CD4-positive, alpha-beta T cell treated with Interleukin-21 for 1 hour (primary cell): ENCODE results near the gene TSPAN3.
A peak's percentile ranks its signal among the peaks of the same experiment; 100 is the strongest.

Source experiments
- DNase-seq: peaks from one replicate; pipeline ENCODE4 v3.0.0-alpha.2; 2020

Gene TSPAN3

DNA sequence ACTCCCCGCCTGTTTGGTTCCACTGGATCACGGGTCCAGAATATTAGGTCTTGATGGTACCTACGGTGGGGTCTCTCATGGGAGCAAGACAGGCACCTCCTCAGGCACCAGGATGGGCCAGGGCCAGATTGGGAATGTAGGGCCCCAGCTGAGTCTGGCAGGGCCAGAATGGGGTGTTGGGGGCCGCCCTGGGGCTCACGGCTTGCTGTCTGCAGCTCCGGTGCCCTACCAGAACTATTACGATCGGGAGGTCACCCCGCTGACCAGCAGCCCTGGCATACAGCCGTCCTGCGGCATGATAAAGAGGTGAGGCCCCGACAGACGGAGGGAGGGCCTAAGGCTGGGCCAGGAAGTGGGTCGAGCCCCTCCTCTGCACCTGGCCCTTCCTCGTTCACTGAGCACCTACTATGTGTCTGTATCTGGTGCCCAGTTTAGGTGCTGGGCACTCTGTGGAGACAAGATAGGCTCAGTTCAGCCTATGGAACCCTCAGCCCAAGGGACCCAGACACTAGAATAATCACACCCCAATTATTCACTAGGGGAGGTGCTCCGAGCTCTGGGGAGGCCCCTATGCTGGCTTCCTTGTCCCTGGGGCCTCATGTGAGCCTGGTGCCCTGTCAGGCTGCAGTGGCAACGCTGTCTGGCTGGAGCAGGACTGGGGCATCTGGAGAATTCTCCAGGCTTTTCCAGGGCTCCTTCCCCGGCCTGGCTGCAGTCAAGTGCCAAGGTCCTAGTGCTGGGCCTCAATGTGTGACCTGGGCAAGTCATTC, 38.1 kb downstream of the TSPAN3 start:
- DNase-seq, result no peak

DNA sequence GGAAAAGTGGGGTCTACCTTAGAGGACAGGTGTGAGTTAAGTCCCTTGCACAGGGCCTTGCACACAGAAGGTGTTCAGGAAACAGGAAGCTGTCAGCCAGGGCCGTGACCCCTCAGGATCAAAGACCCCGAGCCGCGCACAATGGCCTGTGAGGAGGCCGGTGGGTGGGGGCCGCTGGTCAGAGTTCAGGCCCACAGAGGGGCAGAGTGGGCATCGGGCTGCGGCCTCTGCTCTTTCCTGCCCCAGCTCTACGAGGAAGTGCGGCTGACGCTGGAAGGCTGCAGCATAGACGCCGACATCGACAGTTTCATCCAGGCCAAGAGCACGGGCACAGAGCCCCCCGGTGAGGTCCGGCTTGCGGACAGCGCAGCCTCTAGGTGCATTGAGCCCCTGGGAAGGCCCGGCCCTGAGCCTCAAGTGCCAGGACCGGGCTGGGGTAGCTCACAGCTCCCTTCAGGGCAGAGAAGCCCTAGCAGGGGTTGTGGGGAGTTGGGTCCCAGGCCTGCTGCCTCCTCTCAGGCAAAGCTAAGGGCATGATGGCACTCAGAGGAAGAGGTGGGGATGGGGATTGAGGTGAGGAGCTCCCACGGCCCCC, 38.8 kb downstream of the TSPAN3 start:
- no peak for DNase-seq

DNA sequence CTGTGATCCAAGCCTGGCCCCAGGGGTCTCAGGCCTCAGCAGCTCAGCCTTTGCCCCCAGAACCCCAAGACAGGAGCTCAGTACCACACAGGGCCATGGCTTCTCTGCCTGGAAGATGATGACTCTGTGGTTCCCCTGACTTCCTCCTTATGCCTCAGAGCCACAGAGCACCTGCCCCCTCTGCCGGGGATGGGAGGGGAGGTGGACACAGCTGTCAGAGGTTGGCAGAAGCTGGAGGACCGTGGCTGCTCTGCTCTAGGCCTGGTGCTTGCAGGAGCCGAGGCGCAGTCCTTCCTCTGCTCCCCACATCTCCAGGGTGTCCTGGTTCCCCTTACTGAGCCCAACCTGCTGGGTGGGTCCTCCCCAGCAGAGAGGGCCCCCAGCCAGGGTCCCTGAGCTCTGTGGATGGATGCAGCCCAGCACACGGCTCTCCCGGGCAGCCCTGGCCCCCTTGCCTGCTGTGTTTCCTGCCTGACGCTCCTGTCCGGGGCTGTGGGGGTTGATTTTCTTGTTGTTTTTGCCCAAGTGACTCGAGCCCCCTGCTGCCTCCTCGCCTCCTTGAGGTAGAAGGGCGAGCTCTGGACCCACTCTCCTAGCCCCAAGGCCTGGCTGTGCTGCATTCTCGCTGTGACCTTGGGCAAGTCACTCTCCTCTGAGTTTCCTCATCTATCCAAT, 39.4 kb downstream of the TSPAN3 start:
- DNase-seq, result no peak

DNA sequence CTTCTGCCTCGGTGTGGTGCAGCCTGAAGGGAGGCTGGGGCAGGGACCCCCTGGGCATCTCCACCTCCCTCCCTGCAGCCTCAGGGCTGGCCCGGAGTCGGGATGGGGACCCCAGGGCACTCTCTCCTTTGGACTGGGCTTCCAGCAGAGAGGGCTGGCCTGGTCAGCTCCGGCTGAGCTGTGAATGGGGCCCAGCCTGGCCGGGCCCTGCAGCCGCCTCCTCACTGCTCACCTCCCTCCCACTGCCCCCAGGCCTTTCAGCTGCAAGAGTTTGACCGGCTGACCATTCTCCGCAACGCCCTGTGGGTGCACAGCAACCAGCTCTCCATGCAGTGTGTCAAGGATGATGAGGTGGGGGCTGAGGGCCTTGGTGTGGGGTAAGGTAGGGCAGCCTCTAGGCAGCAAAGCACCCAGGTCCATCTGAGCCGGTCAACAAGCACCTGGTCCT, 40.0 kb downstream of the TSPAN3 start:
- no peak for DNase-seq

GRCh38 chr15:77030048-77030927, 40.6 kb downstream of the TSPAN3 start:
- no peak for DNase-seq

DNA sequence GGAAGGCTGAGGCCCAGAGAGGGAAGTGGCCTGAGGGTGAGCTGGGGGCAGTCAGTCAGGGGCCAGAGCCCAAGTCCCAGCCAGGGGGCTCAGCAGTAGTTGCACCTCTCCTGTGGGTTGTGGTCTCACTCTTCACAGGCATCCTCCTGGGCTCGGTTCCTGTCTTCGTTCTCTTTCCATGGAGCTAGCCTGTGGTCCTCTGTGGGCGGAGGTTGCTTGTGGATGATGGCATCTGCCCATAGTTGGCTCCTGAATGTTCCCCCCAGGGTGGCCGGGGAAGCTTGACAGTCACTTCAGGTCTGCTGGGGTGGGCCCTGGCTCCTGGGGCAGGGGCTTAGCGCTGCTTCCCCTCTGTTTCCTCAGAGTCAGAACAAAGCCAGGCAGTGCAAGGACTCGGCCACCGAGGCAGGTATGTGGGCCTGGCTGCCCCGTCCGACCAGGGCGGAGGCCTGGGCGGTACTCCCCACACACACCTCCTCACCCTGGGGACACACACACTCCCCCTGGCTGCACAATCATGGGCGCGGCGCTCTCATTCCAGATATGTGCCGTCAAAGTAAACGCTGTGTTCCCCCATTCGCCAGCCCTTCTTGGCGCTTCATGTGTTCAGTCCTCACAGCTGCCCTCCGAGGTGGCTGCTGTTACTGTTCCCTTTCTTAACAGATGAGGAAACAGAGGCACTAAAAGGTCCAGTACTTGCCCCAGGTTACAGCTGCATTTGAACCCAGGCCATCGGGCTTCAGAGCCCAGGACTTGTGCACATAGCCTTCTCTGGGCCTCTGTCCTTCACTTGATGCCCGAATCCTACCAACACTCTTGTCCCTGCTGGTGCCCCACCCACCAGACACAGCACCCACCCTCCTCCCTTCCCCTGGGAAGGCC, 41.5 kb downstream of the TSPAN3 start:
- no peak for DNase-seq

GRCh38 chr15:77028451-77029165, 42.3 kb downstream of the TSPAN3 start:
- no peak for DNase-seq

DNA sequence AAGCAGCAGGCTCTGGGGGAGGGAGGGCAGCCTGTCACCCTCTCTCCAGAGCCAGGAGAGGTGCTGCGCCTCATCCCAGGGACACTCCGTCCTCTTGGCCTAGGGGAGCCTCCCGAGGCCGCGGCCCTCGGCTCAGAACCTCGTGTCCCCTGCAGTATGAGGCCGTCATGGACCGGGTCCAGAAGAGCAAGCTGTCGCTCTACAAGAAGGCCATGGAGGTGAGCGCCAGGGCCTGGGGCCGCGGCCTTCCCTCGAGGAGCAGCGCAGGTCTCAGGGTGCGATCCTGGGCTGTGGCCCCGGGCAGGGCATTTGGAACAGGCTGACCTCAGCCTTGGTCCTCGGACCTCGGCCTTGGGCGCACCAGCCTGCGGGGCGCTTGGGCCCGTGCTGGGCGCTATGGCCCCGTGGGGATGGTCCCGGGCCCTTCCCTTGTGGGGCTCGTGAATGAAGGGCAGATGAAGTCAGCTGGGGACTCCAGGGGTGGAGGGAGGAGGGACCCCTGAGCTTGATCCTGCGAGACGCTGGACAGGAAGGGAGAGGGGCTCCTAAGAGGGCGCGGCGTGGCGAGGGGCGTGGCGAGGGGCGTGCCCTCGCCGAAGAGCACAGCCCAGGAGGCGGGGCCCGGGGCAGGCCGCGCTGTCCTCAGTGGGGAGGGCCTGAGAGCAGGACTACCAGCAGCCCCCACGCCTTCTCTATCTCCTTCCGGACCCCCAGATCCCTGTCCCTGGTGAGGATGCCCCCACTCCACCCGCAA, 43.0 kb downstream of the TSPAN3 start:
- DNase-seq, result no peak

GRCh38 chr15:77027111-77027696, 43.7 kb downstream of the TSPAN3 start:
- no peak for DNase-seq

DNA sequence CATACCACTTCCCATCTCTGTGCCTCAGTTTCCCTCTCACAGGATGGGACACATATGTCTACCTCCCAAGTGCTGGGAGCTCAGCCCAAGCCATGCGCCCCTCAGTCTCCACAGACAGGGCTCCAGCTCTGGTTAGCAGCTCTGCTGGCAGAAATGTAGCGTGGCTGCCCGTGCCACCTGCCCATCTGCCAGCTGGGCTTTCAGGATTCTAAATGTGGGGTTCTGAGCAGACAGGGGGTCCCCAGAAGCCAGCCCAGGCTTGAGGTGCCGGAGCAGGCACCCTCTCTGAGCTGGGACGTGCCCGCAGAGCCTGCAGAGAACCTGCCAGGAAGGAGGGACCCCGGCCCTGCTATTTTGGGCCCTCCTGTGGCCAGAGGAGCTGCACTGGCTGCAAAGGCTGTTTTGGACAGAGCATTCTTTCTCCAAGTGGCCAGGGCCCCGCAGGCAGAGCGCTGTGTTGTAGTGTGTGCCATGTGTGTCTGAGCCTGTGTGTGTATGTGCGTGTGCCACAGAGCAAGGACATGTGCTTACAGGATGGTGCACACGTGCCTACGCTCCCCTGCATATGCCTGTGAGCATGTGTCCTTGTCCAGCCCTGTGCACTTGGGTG, 44.3 kb downstream of the TSPAN3 start:
- no peak for DNase-seq

GRCh38 chr15:77025941-77026411, 44.9 kb downstream of the TSPAN3 start:
- DNase-seq, result no peak

GRCh38 chr15:77025083-77025901, 45.6 kb downstream of the TSPAN3 start:
- no peak for DNase-seq

GRCh38 chr15:77024273-77025082, 46.4 kb downstream of the TSPAN3 start:
- DNase-seq, result peak; percentile 67

- no peak for DNase-seq
Measured at GRCh38 chr15:77023576-77024272, 47.2 kb downstream of the TSPAN3 start.

- no peak for DNase-seq
Measured at GRCh38 chr15:77022646-77023575, 48.0 kb downstream of the TSPAN3 start.
